NK-92 treated with Interleukin-12 subunit alpha and Interleukin-12 subunit beta, amount 100 ng/mL, for 24 hours (cell line): ENCODE results near the gene PCDHGB1.
"Not testable (repeated sequence)": the region's sequence is repeated elsewhere in the genome, so short reads cannot be mapped to it uniquely, and the experiment has no call there.

Experiments
- DNase-seq: peaks from one replicate; lab custom pipeline; 2025; lab: John Stamatoyannopoulos, UW

Gene PCDHGB1

DNA sequence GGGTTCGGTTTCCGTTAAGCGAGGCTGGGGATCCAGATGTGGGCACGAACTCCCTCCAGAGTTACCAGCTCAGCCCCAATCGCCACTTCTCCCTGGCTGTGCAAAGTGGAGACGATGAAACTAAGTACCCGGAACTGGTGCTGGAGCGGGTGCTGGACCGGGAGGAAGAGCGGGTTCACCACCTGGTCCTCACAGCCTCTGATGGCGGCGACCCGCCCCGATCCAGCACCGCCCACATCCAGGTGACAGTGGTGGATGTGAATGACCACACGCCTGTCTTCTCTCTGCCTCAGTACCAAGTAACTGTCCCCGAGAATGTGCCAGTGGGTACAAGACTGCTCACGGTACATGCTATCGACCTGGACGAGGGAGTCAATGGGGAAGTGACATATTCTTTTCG, 33.4 kb downstream of the PCDHGB1 start:
- no peak for DNase-seq

DNA sequence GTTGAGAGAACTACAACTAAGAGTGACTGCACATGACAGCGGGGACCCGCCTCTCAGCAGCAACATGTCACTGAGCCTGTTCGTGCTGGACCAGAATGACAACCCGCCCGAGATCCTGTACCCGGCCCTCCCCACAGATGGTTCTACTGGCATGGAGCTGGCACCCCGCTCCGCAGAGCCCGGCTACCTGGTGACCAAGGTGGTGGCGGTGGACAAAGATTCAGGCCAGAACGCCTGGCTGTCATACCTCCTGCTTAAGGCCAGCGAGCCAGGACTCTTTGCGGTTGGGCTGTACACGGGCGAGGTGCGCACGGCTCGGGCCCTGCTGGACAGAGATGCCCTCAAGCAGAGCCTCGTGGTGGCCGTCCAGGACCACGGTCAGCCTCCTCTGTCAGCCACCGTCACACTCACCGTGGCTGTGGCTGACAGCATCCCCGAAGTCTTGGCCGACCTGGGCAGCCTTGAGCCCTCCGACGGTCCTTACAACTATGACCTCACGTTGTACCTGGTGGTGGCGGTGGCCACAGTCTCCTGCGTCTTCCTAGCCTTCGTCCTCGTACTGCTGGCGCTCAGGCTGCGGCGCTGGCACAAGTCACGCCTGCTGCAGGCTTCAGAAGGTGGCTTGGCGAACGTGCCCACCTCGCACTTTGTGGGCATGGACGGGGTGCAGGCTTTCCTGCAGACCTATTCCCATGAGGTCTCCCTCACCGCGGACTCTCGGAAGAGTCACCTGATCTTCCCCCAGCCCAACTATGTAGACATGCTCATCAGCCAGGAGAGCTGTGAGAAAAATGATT, 34.8 kb downstream of the PCDHGB1 start:
- no peak for DNase-seq

- not testable (repeated sequence) for DNase-seq
These were observed 37.8 kb downstream of the PCDHGB1 start, which contains the start of gene PCDHGB4 for GRCh38 chr5:141387557-141388311. PCDHGB4 (plus strand) TSS chr5:141387698; CDS start chr5:141387885, 187 bp downstream.

DNA sequence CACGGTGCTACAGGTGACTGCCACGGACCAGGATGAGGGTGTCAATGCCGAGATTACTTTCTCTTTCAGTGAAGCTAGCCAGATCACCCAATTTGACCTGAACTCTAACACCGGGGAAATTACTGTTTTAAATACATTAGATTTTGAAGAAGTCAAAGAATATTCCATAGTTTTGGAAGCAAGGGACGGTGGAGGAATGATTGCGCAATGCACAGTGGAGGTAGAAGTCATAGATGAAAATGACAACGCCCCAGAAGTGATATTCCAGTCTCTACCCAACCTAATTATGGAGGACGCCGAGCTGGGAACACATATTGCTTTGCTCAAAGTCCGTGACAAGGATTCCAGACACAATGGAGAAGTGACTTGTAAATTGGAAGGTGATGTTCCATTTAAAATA, 38.8 kb downstream of the PCDHGB1 start:
- DNase-seq: no peak

GRCh38 chr5:141389153-141390042, 39.5 kb downstream of the PCDHGB1 start:
- no peak for DNase-seq

GRCh38 chr5:141392429-141393198, 42.7 kb downstream of the PCDHGB1 start, which contains the start of gene PCDHGA8:
PCDHGA8 (plus strand) TSS chr5:141392633; CDS start chr5:141392814, 181 bp downstream.
- DNase-seq: no peak

GRCh38 chr5:141393267-141393666, 43.4 kb downstream of the PCDHGB1 start:
- no peak for DNase-seq

GRCh38 chr5:141394401-141395187, 44.7 kb downstream of the PCDHGB1 start:
- not testable (repeated sequence) for DNase-seq

DNA sequence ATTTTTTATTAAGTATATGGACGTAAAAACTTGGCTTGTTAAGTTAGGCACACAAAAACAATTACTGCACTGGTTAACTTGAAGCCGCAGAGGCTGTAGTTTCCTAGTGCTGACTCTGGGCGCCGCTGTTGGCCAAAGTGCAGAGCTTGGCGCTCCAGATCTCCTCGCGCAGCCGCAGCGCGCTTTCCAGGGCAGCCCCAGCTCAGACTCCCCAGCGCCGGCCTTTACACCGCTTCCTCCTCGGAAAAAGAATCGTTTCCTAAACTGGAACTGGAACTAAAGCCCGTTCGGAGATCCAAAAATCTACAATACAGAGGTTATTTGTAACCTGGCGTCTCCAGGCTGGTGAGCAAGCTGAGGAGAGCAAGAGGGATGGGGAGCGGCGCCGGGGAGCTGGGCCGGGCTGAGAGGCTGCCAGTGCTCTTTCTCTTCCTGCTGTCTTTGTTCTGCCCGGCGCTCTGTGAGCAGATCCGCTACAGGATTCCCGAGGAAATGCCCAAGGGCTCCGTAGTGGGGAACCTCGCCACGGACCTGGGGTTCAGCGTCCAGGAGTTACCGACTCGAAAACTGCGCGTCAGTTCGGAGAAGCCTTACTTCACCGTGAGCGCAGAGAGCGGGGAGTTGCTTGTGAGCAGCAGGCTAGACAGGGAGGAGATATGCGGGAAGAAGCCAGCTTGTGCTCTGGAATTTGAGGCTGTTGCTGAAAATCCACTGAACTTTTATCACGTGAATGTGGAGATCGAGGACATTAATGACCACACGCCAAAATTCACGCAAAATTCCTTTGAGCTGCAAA, 48.1 kb downstream of the PCDHGB1 start, which contains the start of gene PCDHGB5:
Gene PCDHGB5, plus strand, starts transcription at position 192 of the 796 bp plus-strand sequence. Its CDS starts 181 bp downstream, at position 373.
- not testable (repeated sequence) for DNase-seq

DNA sequence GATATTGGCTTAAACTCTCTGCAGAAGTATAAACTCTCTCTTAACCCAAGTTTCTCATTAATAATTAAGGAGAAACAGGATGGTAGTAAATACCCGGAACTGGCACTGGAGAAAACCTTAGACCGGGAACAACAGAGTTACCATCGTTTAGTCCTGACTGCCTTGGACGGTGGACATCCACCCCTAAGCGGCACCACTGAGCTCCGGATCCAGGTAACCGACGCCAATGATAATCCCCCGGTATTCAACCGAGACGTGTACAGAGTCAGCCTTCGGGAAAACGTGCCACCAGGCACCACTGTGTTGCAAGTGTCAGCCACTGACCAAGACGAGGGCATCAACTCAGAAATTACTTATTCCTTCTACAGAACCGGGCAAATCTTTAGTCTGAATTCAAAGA, 48.7 kb downstream of the PCDHGB1 start:
- DNase-seq: no peak

GRCh38 chr5:141399555-141400258, 49.8 kb downstream of the PCDHGB1 start:
- no peak for DNase-seq
